ENCODE results near the gene PACS2. TPM values are rescaled to one million over a fixed set of nuclear protein-coding genes. Genes with fewer than 3 reads are reported as not detected.

The PACS2 gene
- total RNA-seq, 1 experiment from 2014 or later: 43.3 TPM

- no peaks in the 10 kb centered on the region for H3K36me3 ChIP-seq (ENCODE audit: low read depth)
- intact Hi-C loops (cut with micrococcal nuclease; ENCODE audit: unreplicated experiment): no loop called here
- no peak for TF ChIP-seq EZH2 (IDR thresholded peaks at IDR 0.05; ENCODE audit: low read depth)
- TF ChIP-seq CTCF (conservative IDR thresholded peaks at IDR 0.05): no peak
- H3K9me2 ChIP-seq (ENCODE audit: insufficient read depth): no peaks in the 10 kb centered on the region
- BruUV-seq (replicated peaks): no TSS peak
- H3K79me2 ChIP-seq (ENCODE audit: low read depth): no peaks in the 10 kb centered on the region
- H3F3A ChIP-seq (ENCODE audit: insufficient read depth, low read depth): no peaks in the 10 kb centered on the region
- H3K4me2 ChIP-seq: no peak overlapping the region
- no peaks in the 10 kb centered on the region for H3K27me3 ChIP-seq (ENCODE audit: insufficient read depth, low read depth)
- no peaks in the 10 kb centered on the region for H3K4me1 ChIP-seq (replicated peaks; ENCODE audit: insufficient read depth)
- no peak overlapping the region for H2AFZ ChIP-seq
- no peak for DNase-seq
- POLR2A ChIA-PET (ENCODE audit: unreplicated experiment): no interaction called here
- H3K9me3 ChIP-seq (ENCODE audit: insufficient read depth, low read depth): no peaks in the 10 kb centered on the region
- H4K20me1 ChIP-seq (ENCODE audit: insufficient read depth): peaks cover 23% of the 10 kb centered on the region
- H3K4me3 ChIP-seq: no peak overlapping the region
- no peak overlapping the region for H3K27ac ChIP-seq
- CTCF ChIA-PET: no interaction called here
These were observed 15.9 kb downstream of the PACS2 start for GRCh38 chr14:105330491-105330895.

- H3K4me3 ChIP-seq: no peak overlapping the region
- H3K27ac ChIP-seq: no peak overlapping the region
- no peaks in the 10 kb centered on the region for H3F3A ChIP-seq (ENCODE audit: insufficient read depth, low read depth)
- H3K27me3 ChIP-seq (ENCODE audit: insufficient read depth, low read depth): no peaks in the 10 kb centered on the region
- ChIA-PET POLR2A (ENCODE audit: unreplicated experiment) (no interaction called here), CTCF (no interaction called here)
- intact Hi-C loops (cut with micrococcal nuclease; ENCODE audit: unreplicated experiment): no loop called here
- peaks cover 20% of the 10 kb centered on the region for H4K20me1 ChIP-seq (ENCODE audit: insufficient read depth)
- no peaks in the 10 kb centered on the region for H3K9me3 ChIP-seq (ENCODE audit: insufficient read depth, low read depth)
- TF ChIP-seq EZH2 (IDR thresholded peaks at IDR 0.05; ENCODE audit: low read depth): no peak
- TF ChIP-seq CTCF (conservative IDR thresholded peaks at IDR 0.05): no peak
- DNase-seq: no peak
- H2AFZ ChIP-seq: no peak overlapping the region
- H3K4me1 ChIP-seq (replicated peaks; ENCODE audit: insufficient read depth): no peaks in the 10 kb centered on the region
- no peaks in the 10 kb centered on the region for H3K79me2 ChIP-seq (ENCODE audit: low read depth)
- BruUV-seq (replicated peaks): no TSS peak
- no peaks in the 10 kb centered on the region for H3K9me2 ChIP-seq (ENCODE audit: insufficient read depth)
- H3K4me2 ChIP-seq: no peak overlapping the region
- H3K36me3 ChIP-seq (ENCODE audit: low read depth): no peaks in the 10 kb centered on the region
These were observed 17.2 kb downstream of the PACS2 start for GRCh38 chr14:105331575-105332349.

GRCh38 chr14:105332350-105332874 lies 17.9 kb downstream of the PACS2 start:
- Histone ChIP-seq H3K79me2 (ENCODE audit: low read depth) (no peaks in the 10 kb centered on the region), H3K4me3 (no peak overlapping the region), H4K20me1 (ENCODE audit: insufficient read depth) (peaks cover 19% of the 10 kb centered on the region; the same call in 1 of the 2 replicates), H3K9me3 (ENCODE audit: insufficient read depth, low read depth) (no peaks in the 10 kb centered on the region), H3K4me2 (no peak overlapping the region), H2AFZ (no peak overlapping the region), H3K36me3 (ENCODE audit: low read depth) (no peaks in the 10 kb centered on the region), H3K9me2 (ENCODE audit: insufficient read depth) (no peaks in the 10 kb centered on the region), H3K27ac (no peak overlapping the region), H3K4me1 (replicated peaks; ENCODE audit: insufficient read depth) (no peaks in the 10 kb centered on the region), H3F3A (ENCODE audit: insufficient read depth, low read depth) (no peaks in the 10 kb centered on the region), H3K27me3 (ENCODE audit: insufficient read depth, low read depth) (no peaks in the 10 kb centered on the region)
- TF ChIP-seq EZH2 (IDR thresholded peaks at IDR 0.05; ENCODE audit: low read depth) (no peak), CTCF (conservative IDR thresholded peaks at IDR 0.05) (no peak)
- CTCF ChIA-PET: no interaction called here
- no peak for DNase-seq
- POLR2A ChIA-PET (ENCODE audit: unreplicated experiment): no interaction called here
- intact Hi-C loops (cut with micrococcal nuclease; ENCODE audit: unreplicated experiment): no loop called here
- no TSS peak for BruUV-seq (replicated peaks)

All from PC-9 (cell line).